ENCODE data around the gene ANO10.
"Not testable (repeated sequence)": the region's sequence is repeated elsewhere in the genome, so short reads cannot be mapped to it uniquely, and the experiment has no call there.

ANO10 gene

GRCh38 chr3:43465109-43465508, 156.7 kb downstream of the ANO10 start:
- Histone ChIP-seq H3K4me1 (ENCODE audit: insufficient read depth, low read length) (no peaks in the 10 kb centered on the region), H3K9me3 (ENCODE audit: insufficient read depth, low read length, severe bottlenecking) (no peaks in the 10 kb centered on the region), H3K27me3 (ENCODE audit: insufficient read depth, low read length, poor library complexity) (no peaks in the 10 kb centered on the region), H4K20me1 (ENCODE audit: insufficient read depth, low read length) (no peaks in the 10 kb centered on the region), H3K36me3 (ENCODE audit: insufficient read depth, low read length) (no peaks in the 10 kb centered on the region), H3K9ac (ENCODE audit: low read depth, low read length) (no peak overlapping the region), H3K4me2 (ENCODE audit: insufficient read depth, low read length) (no peak overlapping the region), H3K79me2 (ENCODE audit: insufficient read depth, low read length) (no peaks in the 10 kb centered on the region), H3K27ac (ENCODE audit: low read length) (no peak overlapping the region), H2AFZ (ENCODE audit: low read depth, low read length) (no peak overlapping the region), H3K4me3 (ENCODE audit: low read depth in 1 of 2, low read length in 2 of 2) (no peak overlapping the region)
- no peak for DNase-seq
- ATAC-seq (ENCODE audit: insufficient read depth, low read depth), result no peak
- TF ChIP-seq EZH2 (IDR thresholded peaks at IDR 0.05; ENCODE audit: borderline replicate concordance, low read depth, low read length, severe bottlenecking) (no peak), CTCF (IDR thresholded peaks at IDR 0.05; ENCODE audit: borderline replicate concordance, extremely low read depth, low read length, poor library complexity, severe bottlenecking) (no peak)

- not testable (repeated sequence) for H4K20me1 ChIP-seq (ENCODE audit: insufficient read depth, low read length); H3K79me2 ChIP-seq (ENCODE audit: insufficient read depth, low read length); H3K27ac ChIP-seq (ENCODE audit: low read length); H3K4me3 ChIP-seq (ENCODE audit: low read depth in 1 of 2, low read length in 2 of 2); H3K9ac ChIP-seq (ENCODE audit: low read depth, low read length); H3K4me1 ChIP-seq (ENCODE audit: insufficient read depth, low read length); H3K9me3 ChIP-seq (ENCODE audit: insufficient read depth, low read length, severe bottlenecking); H3K36me3 ChIP-seq (ENCODE audit: insufficient read depth, low read length); ATAC-seq (ENCODE audit: insufficient read depth, low read depth); H3K27me3 ChIP-seq (ENCODE audit: insufficient read depth, low read length, poor library complexity); H3K4me2 ChIP-seq (ENCODE audit: insufficient read depth, low read length); H2AFZ ChIP-seq (ENCODE audit: low read depth, low read length); DNase-seq
These were observed 159.2 kb downstream of the ANO10 start for GRCh38 chr3:43462566-43462965.

- no peaks in the 10 kb centered on the region for H3K36me3 ChIP-seq (ENCODE audit: insufficient read depth, low read length)
These were observed 160.5 kb downstream of the ANO10 start for GRCh38 chr3:43461345-43461744.

GRCh38 chr3:43457038-43457437, 164.8 kb downstream of the ANO10 start:
- not testable (repeated sequence) for H2AFZ ChIP-seq (ENCODE audit: low read depth, low read length); H3K27me3 ChIP-seq (ENCODE audit: insufficient read depth, low read length, poor library complexity); H3K9me3 ChIP-seq (ENCODE audit: insufficient read depth, low read length, severe bottlenecking); H3K4me1 ChIP-seq (ENCODE audit: insufficient read depth, low read length); H3K4me2 ChIP-seq (ENCODE audit: insufficient read depth, low read length); H3K27ac ChIP-seq (ENCODE audit: low read length); H3K79me2 ChIP-seq (ENCODE audit: insufficient read depth, low read length); ATAC-seq (ENCODE audit: insufficient read depth, low read depth); H3K36me3 ChIP-seq (ENCODE audit: insufficient read depth, low read length); DNase-seq; H4K20me1 ChIP-seq (ENCODE audit: insufficient read depth, low read length); H3K9ac ChIP-seq (ENCODE audit: low read depth, low read length); H3K4me3 ChIP-seq (ENCODE audit: low read depth in 1 of 2, low read length in 2 of 2)

More at GRCh38 chr3:43461345-43461744, 160.5 kb downstream of the ANO10 start:
- Histone ChIP-seq H3K4me3 (ENCODE audit: low read depth in 1 of 2, low read length in 2 of 2) (no peak overlapping the region), H3K4me1 (ENCODE audit: insufficient read depth, low read length) (no peaks in the 10 kb centered on the region), H3K27ac (ENCODE audit: low read length) (no peak overlapping the region), H3K9me3 (ENCODE audit: insufficient read depth, low read length, severe bottlenecking) (no peaks in the 10 kb centered on the region), H3K27me3 (ENCODE audit: insufficient read depth, low read length, poor library complexity) (no peaks in the 10 kb centered on the region), H3K79me2 (ENCODE audit: insufficient read depth, low read length) (no peaks in the 10 kb centered on the region), H2AFZ (ENCODE audit: low read depth, low read length) (no peak overlapping the region), H3K9ac (ENCODE audit: low read depth, low read length) (no peak overlapping the region), H4K20me1 (ENCODE audit: insufficient read depth, low read length) (no peaks in the 10 kb centered on the region), H3K4me2 (ENCODE audit: insufficient read depth, low read length) (no peak overlapping the region)
- ATAC-seq (ENCODE audit: insufficient read depth, low read depth), result no peak
- DNase-seq, result no peak
- TF ChIP-seq CTCF (IDR thresholded peaks at IDR 0.05; ENCODE audit: borderline replicate concordance, extremely low read depth, low read length, poor library complexity, severe bottlenecking), result no peak
- TF ChIP-seq EZH2 (IDR thresholded peaks at IDR 0.05; ENCODE audit: borderline replicate concordance, low read depth, low read length, severe bottlenecking), result no peak

Measured in DND-41 (cell line).